ENCODE measurements around the gene BCL2. TPM values are rescaled to one million over a fixed set of nuclear protein-coding genes. Genes with fewer than 3 reads are reported as not detected.

The BCL2 gene
- total and polyA plus RNA-seq, 2 donors, result 11.7 to 17.5 TPM

DNA sequence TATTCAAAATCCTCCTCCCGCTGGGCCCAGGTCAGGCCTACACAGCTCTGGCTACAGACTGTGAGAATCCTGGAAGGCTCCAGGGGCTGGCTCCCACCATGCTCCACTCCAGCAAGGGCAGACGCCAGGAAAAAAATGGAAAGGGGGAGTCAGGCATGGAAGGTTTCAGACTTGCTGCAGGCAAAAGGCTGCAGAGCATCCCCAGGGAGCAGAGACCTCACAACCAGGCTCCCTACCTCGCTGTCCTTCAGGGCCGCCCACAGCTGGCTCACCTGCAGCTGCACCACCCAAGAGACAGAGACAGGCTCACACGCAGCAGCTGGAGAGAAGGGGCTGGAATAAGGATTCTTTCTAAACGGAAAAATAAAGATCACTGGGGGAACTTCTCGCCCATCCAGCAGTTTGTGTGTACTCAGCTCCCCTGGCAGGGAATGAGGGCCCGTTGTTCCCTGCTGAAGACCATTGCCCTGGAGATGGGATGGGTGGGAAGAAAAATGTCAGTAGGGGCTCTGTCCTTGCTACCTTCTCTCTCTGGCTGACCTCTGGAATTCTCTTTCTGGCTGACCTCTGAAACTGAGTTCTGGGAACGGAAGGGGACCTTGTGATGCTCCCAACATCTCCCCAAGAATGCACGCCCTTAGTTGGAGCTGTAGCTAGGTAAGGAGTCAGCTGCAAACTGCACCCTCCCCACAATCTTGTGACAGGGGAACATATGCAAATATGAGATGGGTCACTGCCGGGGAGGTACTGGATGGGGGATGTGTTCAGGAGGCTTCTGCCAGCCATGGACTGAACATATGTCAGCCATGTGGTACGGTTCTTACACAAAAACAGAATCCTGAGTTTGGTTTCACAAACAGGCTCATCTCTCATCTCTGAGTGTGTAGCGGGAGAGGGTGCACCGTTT lies 34.5 kb downstream of the BCL2 start:
- Histone ChIP-seq H3K27ac (ENCODE audit: low read depth in 1 of 2, low read length in 1 of 2) (no peak overlapping the region), H3K4me1 (ENCODE audit: control insufficient read depth in 2 of 2, insufficient read depth in 2 of 2, low read length in 2 of 2) (peaks cover 40 to 44% of the 10 kb centered on the region in 2 donors), H3K9me3 (ENCODE audit: control insufficient read depth in 2 of 2, insufficient read depth in 1 of 2, low read length in 1 of 2) (no peaks in the 10 kb centered on the region), H3K27me3 (ENCODE audit: control insufficient read depth in 2 of 2, insufficient read depth in 1 of 2, low read length in 1 of 2) (no peaks in the 10 kb centered on the region), H3K36me3 (ENCODE audit: control insufficient read depth in 2 of 2, insufficient read depth in 2 of 2, low read length in 1 of 2) (peaks cover 4 to 11% of the 10 kb centered on the region in 2 donors), H3K4me3 (ENCODE audit: low read length in 2 of 2) (no peak overlapping the region)
- 90% methylated on average over 14 of the region's 14 CpGs for WGBS
- no peak for DNase-seq (ENCODE audit: low read depth in 6 of 9, low spot score in 9 of 9)

DNA sequence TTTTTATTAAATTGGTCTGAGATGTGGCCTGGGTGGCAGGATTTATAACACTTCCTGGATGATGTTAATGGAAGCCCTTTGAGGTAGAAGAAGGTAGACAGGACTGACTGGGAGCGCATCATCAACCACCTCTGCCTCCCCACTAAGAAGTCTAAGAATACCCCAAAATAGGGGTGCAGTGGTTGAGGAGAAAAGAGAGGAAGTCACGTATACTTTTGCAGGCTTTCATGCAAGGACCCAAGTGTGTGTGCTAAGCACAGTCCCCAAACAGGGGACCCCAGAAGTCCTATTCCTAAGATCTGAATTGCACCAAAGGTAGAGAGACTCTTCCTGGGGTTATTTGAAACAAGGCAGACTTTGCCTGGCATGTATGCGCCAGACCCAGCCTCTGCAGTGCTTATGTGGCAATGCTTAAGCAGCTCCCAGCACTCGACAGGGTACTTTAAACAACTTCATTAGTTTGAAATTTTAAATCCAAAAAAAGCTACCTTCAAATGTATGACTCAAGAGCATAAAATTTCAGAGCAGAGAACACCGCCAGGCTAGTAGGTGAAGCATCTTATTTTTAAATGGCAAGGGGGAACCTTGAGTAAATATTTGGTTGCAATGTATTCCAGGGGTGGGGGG lies 35.3 kb downstream of the BCL2 start:
- H3K4me3 ChIP-seq (ENCODE audit: low read length in 2 of 2), result no peak overlapping the region
- H3K27ac ChIP-seq (ENCODE audit: low read depth in 1 of 2, low read length in 1 of 2), result no peak overlapping the region
- H3K27me3 ChIP-seq (ENCODE audit: control insufficient read depth in 2 of 2, insufficient read depth in 1 of 2, low read length in 1 of 2), result no peaks in the 10 kb centered on the region
- H3K4me1 ChIP-seq (ENCODE audit: control insufficient read depth in 2 of 2, insufficient read depth in 2 of 2, low read length in 2 of 2), result peaks cover 33 to 37% of the 10 kb centered on the region in 2 donors
- no peak for DNase-seq (ENCODE audit: low read depth in 6 of 9, low spot score in 9 of 9)
- H3K36me3 ChIP-seq (ENCODE audit: control insufficient read depth in 2 of 2, insufficient read depth in 2 of 2, low read length in 1 of 2), result peaks cover 4 to 11% of the 10 kb centered on the region in 2 donors
- WGBS, result 96% methylated on average over 5 of the region's 5 CpGs
- no peaks in the 10 kb centered on the region for H3K9me3 ChIP-seq (ENCODE audit: control insufficient read depth in 2 of 2, insufficient read depth in 1 of 2, low read length in 1 of 2)

DNA sequence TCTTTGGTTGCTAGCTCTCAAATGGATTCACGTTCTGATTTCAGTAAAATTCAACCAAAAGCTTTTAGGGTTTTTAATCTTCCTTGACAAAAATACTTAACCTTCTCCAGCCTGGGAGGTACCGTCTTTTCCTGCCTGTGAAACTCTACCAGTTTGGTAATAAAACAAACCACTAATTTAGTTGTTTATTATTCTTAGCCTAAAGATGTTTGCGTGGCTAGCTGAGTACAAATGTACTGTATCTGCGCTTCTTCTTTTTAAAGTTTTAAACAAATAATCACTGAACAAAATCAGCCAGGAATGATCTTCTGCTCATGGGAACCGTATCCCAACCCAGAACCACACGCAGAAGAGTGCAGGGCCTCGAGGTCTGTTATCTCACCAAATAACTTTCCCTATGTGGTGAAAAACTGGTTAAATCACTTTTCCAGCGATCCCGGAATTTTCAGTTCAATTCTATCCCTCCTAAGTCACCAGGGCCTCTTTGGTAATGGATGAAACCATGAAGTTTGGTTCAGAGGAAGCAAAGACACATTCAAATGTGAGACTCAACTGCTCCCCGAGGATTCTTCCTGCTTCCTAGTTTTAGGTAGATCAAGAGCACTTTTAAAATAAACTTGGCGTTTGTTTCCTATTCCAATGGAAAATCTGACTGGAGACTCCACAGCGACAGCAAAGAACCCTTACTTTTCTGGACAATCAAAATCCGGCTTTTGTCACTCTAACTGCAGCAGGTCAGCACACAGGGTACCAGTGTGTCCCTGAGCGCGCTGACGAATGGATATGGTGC lies 36.1 kb downstream of the BCL2 start:
- no peak overlapping the region for H3K27ac ChIP-seq (ENCODE audit: low read depth in 1 of 2, low read length in 1 of 2)
- peaks cover 29 to 31% of the 10 kb centered on the region in 2 donors for H3K4me1 ChIP-seq (ENCODE audit: control insufficient read depth in 2 of 2, insufficient read depth in 2 of 2, low read length in 2 of 2)
- peaks cover 4 to 10% of the 10 kb centered on the region in 2 donors for H3K36me3 ChIP-seq (ENCODE audit: control insufficient read depth in 2 of 2, insufficient read depth in 2 of 2, low read length in 1 of 2)
- H3K27me3 ChIP-seq (ENCODE audit: control insufficient read depth in 2 of 2, insufficient read depth in 1 of 2, low read length in 1 of 2), result no peaks in the 10 kb centered on the region
- H3K9me3 ChIP-seq (ENCODE audit: control insufficient read depth in 2 of 2, insufficient read depth in 1 of 2, low read length in 1 of 2), result no peaks in the 10 kb centered on the region
- no peak for DNase-seq (ENCODE audit: low read depth in 6 of 9, low spot score in 9 of 9)
- H3K4me3 ChIP-seq (ENCODE audit: low read length in 2 of 2), result no peak overlapping the region
- 97% methylated on average over 16 of the region's 16 CpGs for WGBS

DNA sequence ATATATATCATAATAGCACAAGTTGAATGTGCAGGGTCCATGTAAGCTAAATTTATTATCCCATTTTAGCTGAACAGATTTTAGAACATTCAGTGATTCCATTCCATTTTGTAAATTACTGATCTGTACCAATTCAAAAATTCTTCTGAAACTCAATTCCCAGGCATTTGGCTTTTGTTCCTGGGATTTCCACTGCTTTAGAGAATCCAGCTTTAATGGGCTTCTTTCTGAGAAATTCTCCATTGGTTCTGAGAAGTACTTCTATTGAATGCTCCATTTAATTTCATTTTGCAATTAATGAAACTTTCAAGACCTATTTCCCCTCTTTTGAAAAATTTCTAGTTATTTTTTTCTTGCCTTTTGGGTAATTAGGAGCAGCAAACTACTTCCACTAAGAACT lies 36.8 kb downstream of the BCL2 start:
- peaks cover 28 to 31% of the 10 kb centered on the region in 2 donors for H3K4me1 ChIP-seq (ENCODE audit: control insufficient read depth in 2 of 2, insufficient read depth in 2 of 2, low read length in 2 of 2)
- no peaks in the 10 kb centered on the region for H3K9me3 ChIP-seq (ENCODE audit: control insufficient read depth in 2 of 2, insufficient read depth in 1 of 2, low read length in 1 of 2)
- peaks cover 4 to 8% of the 10 kb centered on the region in 2 donors for H3K36me3 ChIP-seq (ENCODE audit: control insufficient read depth in 2 of 2, insufficient read depth in 2 of 2, low read length in 1 of 2)
- H3K27ac ChIP-seq (ENCODE audit: low read depth in 1 of 2, low read length in 1 of 2), result no peak overlapping the region
- DNase-seq (ENCODE audit: low read depth in 6 of 9, low spot score in 9 of 9), result no peak
- no peak overlapping the region for H3K4me3 ChIP-seq (ENCODE audit: low read length in 2 of 2)
- no peaks in the 10 kb centered on the region for H3K27me3 ChIP-seq (ENCODE audit: control insufficient read depth in 2 of 2, insufficient read depth in 1 of 2, low read length in 1 of 2)

DNA sequence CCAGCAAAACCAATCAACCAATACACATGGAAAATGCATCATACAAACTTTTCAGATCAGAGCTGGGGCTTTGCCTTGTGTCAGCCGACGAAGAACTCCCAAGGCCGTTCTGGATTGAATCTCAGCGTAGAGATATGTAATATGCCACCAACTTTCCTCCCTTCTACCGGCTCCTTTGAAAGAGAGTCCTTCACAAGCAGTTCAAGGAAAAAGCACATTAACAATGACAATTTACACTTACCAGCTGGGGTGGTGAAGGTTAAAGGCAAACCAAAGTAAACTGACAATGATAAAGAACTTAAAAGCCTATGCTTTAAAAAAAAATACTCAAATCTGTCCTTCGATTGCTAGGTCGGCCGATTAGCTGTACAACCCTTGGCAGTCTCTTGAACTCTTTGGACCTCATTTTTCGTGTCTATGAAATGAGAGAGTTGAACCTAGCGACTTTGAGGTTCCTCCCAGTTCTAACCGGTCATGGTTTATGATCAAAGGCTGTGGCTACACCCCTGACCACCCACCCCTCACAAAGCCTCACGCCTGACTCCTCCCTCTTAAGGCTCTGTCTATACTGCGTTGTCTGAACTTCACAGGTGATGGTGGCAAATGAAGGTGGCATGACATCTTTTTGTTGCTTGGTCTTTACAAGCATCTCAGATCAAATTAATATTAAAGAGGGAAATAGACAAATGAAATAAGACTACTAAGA lies 46.2 kb downstream of the BCL2 start:
- no peaks in the 10 kb centered on the region for H3K36me3 ChIP-seq (ENCODE audit: control insufficient read depth in 2 of 2, insufficient read depth in 2 of 2, low read length in 1 of 2)
- WGBS, result 95% methylated on average over 13 of the region's 13 CpGs
- no peaks in the 10 kb centered on the region for H3K27me3 ChIP-seq (ENCODE audit: control insufficient read depth in 2 of 2, insufficient read depth in 1 of 2, low read length in 1 of 2)
- H3K4me3 ChIP-seq (ENCODE audit: low read length in 2 of 2), result no peak overlapping the region
- no peak for DNase-seq (ENCODE audit: low read depth in 6 of 9, low spot score in 9 of 9)
- no peak overlapping the region for H3K27ac ChIP-seq (ENCODE audit: low read depth in 1 of 2, low read length in 1 of 2)
- H3K9me3 ChIP-seq (ENCODE audit: control insufficient read depth in 2 of 2, insufficient read depth in 1 of 2, low read length in 1 of 2), result no peaks in the 10 kb centered on the region
- peaks cover 4% of the 10 kb centered on the region in 2 donors for H3K4me1 ChIP-seq (ENCODE audit: control insufficient read depth in 2 of 2, insufficient read depth in 2 of 2, low read length in 2 of 2)

DNA sequence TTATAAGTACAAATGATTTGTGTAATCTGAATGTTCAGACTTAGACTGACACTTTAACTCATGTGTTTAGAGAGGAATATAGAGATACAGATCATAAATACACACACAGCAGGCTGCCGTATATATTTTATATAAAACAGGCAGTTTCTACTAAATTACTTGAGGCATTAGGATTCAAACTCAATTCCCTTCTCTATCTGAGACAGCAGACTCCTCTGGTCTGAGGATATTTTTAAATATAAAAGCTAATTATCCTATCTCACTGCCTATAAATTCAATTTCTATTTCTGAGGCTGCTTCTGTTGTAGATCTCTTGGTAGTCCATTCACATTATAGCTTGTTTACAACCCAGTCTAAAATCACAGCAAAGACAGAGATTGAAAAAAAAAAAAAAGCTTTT lies 46.9 kb downstream of the BCL2 start:
- WGBS, result 99% methylated on average over 1 of the region's 1 CpG
- Histone ChIP-seq H3K27me3 (ENCODE audit: control insufficient read depth in 2 of 2, insufficient read depth in 1 of 2, low read length in 1 of 2) (no peaks in the 10 kb centered on the region), H3K36me3 (ENCODE audit: control insufficient read depth in 2 of 2, insufficient read depth in 2 of 2, low read length in 1 of 2) (no peaks in the 10 kb centered on the region), H3K4me1 (ENCODE audit: control insufficient read depth in 2 of 2, insufficient read depth in 2 of 2, low read length in 2 of 2) (peaks cover 2 to 11% of the 10 kb centered on the region in 2 donors), H3K27ac (ENCODE audit: low read depth in 1 of 2, low read length in 1 of 2) (no peak overlapping the region), H3K9me3 (ENCODE audit: control insufficient read depth in 2 of 2, insufficient read depth in 1 of 2, low read length in 1 of 2) (no peaks in the 10 kb centered on the region), H3K4me3 (ENCODE audit: low read length in 2 of 2) (no peak overlapping the region)
- DNase-seq (ENCODE audit: low read depth in 6 of 9, low spot score in 9 of 9), result no peak

DNA sequence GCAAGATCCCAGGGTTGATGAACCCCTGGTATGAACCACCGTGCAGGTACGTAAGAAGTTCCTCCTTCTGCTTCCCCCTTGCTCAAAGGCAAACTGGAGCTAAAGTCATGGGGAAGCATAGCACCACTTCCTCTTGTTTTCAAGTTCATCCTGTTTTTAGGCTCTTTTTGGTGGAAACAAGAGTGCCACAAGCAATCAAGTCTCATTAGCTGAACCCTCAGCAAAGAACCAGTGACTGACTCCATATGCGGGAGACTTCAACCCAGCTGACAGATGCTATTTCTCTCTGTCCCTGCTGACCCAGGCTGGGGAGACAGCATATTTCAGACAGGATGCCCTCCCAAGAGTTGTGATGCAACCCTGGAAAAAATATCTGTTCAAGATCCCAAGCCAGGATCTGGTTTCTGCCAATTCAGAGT lies 47.7 kb downstream of the BCL2 start:
- Histone ChIP-seq H3K9me3 (ENCODE audit: control insufficient read depth in 2 of 2, insufficient read depth in 1 of 2, low read length in 1 of 2) (no peaks in the 10 kb centered on the region), H3K36me3 (ENCODE audit: control insufficient read depth in 2 of 2, insufficient read depth in 2 of 2, low read length in 1 of 2) (no peaks in the 10 kb centered on the region), H3K4me1 (ENCODE audit: control insufficient read depth in 2 of 2, insufficient read depth in 2 of 2, low read length in 2 of 2) (peaks cover 5 to 19% of the 10 kb centered on the region in 2 donors), H3K27ac (ENCODE audit: low read depth in 1 of 2, low read length in 1 of 2) (no peak overlapping the region), H3K4me3 (ENCODE audit: low read length in 2 of 2) (no peak overlapping the region), H3K27me3 (ENCODE audit: control insufficient read depth in 2 of 2, insufficient read depth in 1 of 2, low read length in 1 of 2) (no peaks in the 10 kb centered on the region)
- WGBS, result 67% methylated on average over 3 of the region's 3 CpGs
- DNase-seq (ENCODE audit: low read depth in 6 of 9, low spot score in 9 of 9), result no peak

DNA sequence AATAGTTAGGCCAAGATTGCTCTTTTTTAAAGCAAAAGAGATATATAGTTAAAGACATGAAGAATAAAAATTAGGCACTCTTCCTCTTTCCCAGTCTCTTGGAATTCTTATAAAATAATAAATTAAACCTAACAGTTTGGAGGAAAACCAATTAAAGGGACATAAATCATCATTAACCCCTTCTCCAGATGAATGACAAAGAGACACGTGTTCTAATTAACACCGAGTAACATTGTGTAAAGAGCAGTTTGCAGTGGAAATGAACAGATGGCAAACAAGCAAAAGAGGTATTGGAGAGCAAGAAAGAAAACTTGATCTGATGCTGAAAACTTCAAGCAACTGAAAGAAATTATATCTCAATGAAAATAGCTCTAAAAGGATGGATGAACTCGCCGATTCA lies 48.4 kb downstream of the BCL2 start:
- no peaks in the 10 kb centered on the region for H3K36me3 ChIP-seq (ENCODE audit: control insufficient read depth in 2 of 2, insufficient read depth in 2 of 2, low read length in 1 of 2)
- no peak overlapping the region for H3K4me3 ChIP-seq (ENCODE audit: low read length in 2 of 2)
- peaks cover 5 to 20% of the 10 kb centered on the region in 2 donors for H3K4me1 ChIP-seq (ENCODE audit: control insufficient read depth in 2 of 2, insufficient read depth in 2 of 2, low read length in 2 of 2)
- 97% methylated on average over 4 of the region's 4 CpGs for WGBS
- no peak overlapping the region for H3K27ac ChIP-seq (ENCODE audit: low read depth in 1 of 2, low read length in 1 of 2)
- DNase-seq (ENCODE audit: low read depth in 6 of 9, low spot score in 9 of 9), result no peak
- no peaks in the 10 kb centered on the region for H3K9me3 ChIP-seq (ENCODE audit: control insufficient read depth in 2 of 2, insufficient read depth in 1 of 2, low read length in 1 of 2)
- no peaks in the 10 kb centered on the region for H3K27me3 ChIP-seq (ENCODE audit: control insufficient read depth in 2 of 2, insufficient read depth in 1 of 2, low read length in 1 of 2)
